HG03520 (cell line): ENCODE data around the gene LHX5.

Experiments
- ATAC-seq: cut with Tn5 transposase; IDR thresholded peaks from one replicate; pipeline ENCODE4 v1.9.1; 2021; ENCODE audit warnings: mild to moderate bottlenecking, moderate library complexity; ENCODE audit not compliant: unreplicated experiment

The LHX5 gene

DNA sequence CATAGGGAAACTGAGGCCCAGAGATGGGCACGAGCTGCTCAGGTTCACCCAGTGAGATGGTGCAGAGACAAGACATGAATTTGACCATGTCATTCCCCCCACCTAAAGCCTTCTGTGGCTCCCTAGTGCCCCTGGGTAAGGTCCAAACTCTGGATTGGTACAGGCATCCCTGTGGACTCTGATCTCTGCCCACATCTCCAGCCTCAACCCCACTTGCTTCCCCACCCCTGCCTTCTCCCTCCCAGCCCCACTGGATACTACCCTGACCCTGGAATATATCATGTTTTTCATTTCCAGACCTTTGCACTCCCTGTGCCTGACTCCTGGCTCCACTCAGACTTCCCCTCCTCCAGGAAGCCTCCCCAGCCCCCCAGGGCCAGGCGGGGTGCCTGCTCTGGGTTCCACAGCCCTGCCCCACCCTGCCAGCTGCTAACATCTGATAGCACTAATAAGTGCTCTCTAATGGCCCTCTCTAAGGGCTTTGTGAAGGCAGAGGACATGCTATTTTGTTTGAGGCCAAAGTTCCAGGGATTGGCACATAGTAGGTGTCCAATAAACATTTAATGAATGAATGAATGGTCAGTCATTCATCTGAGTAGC is 50.6 kb downstream of the LHX5 start:
- no peak for ATAC-seq

DNA sequence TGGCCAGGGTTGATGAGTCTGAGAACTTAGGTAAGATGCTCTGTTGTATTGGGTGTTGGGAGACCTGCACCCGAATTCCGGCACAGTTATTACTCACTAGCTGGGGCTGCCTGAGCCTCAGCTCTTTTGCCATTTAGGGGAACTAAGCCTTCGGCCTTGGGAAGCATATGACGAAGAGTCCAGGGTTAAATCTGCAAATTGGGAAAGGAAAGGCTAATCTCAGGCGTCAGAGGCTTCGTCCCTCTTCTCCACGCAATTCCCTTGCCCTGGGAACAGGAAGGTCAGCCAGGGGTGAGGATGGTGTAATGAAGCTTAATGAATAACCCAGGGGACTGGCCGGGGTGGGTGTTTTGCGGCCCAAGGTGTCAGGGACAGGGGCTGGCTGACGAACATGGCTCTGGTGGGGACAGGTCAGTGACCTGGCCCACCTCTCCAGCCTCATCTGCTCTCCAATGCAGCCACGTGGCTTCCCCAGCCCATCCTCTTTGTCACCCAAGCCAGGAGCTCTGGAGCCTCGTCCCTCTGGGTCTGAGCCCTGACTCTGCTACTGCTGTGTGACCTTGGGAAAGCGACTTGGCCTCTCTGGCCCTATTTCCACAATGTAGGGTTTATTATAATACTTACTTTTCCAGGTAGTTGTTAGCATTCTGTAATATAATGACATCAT is 53.3 kb downstream of the LHX5 start:
- no peak for ATAC-seq

DNA sequence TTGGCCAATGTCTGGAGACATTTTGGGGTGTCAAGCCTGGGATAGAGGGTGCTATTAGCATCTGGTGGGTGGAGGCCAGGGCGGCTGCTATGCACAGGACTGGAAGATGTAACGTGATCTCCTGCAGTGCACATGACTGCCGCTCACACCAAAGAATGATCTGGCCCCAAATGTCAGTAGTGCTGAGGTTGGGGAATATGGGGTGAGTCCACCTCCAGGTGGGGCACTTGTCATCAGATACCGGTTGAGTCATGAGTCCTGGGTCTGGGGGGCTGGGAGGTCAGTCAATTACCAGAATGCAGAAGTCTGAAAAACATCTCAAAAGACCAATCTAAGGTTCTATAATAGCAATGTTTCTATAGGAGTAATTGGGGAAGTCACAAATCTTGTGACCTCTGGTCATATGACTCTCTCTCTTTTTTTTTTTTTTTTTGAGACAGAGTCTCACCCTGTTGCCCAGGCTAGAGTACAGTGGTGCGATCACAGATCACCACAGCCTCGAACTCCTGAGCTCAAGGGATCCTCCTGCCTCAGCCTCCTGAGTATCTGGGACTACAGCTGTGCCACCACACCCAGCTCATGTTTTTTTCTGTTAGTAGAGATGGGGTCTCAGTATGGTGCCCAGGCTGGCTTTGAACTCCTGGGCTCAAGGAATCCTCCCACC is 55.4 kb downstream of the LHX5 start:
- no peak for ATAC-seq

DNA sequence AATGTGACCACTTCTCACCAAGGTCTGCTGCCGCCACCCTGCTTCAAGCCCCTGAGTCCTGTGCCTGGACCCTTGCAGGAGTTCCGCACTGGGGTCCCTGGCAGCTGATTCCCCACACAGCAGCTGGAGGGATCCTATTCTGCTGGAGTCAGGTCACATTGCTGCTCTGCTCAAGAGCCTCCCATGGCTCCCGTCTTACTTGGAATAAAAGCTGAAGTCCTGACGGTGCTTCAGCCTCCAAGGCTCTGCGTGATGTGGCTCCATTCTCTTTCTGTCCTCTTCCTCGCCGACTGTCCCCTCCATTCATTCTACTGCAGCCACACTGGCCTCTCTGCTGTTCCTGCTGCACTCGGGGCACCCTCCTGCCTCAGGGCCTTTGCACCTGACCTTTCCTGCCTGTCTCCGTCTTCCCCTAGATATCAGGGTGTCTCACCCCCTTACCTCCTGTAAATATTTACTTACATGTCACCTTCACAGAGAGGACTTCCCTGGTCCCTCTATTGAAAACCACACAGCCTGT is 57.1 kb downstream of the LHX5 start:
- no peak for ATAC-seq

DNA sequence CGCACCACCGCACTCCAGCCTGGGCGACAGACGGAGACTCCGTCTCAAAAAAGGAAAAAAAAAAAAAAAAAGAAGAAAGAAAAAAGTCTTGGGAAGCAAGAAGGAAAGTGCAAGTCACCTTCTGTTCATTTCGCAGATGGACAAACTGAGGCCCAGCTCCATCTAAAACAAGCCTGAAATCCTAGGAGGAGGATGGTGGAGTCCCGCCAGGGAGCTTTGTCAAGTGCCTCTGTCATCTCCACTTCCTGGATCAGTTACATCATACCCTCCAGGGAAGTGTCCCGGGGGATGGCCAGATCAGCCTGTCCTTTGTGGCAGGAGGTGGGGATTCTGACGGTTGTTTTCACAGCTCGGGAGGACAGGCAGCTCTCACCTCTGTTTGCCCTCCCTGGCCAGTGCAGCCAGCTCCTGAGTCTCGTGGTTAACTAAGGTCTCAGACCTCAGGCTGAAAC is 58.2 kb downstream of the LHX5 start:
- ATAC-seq, result no peak
